ENCODE data around the gene ZNF358. TPM values are rescaled to one million over a fixed set of nuclear protein-coding genes. Genes with fewer than 3 reads are reported as not detected.

ZNF358 gene
- total RNA-seq, 1 donor = 33.9 TPM

GRCh38 chr19:7500811-7501450 lies 15.0 kb upstream of the ZNF358 start:
- TF ChIP-seq, protein P1, sequence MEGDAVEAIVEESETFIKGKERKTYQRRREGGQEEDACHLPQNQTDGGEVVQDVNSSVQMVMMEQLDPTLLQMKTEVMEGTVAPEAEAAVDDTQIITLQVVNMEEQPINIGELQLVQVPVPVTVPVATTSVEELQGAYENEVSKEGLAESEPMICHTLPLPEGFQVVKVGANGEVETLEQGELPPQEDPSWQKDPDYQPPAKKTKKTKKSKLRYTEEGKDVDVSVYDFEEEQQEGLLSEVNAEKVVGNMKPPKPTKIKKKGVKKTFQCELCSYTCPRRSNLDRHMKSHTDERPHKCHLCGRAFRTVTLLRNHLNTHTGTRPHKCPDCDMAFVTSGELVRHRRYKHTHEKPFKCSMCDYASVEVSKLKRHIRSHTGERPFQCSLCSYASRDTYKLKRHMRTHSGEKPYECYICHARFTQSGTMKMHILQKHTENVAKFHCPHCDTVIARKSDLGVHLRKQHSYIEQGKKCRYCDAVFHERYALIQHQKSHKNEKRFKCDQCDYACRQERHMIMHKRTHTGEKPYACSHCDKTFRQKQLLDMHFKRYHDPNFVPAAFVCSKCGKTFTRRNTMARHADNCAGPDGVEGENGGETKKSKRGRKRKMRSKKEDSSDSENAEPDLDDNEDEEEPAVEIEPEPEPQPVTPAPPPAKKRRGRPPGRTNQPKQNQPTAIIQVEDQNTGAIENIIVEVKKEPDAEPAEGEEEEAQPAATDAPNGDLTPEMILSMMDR (IDR thresholded peaks at IDR 0.05; ENCODE audit: insufficient read depth, low read length) = no peak
- peak overlapping the region; percentile 53 for H3K4me3 ChIP-seq (ENCODE audit: low read depth, low read length)
- no peak for DNase-seq (ENCODE audit: low read depth)

- TF ChIP-seq, protein P1 (IDR thresholded peaks at IDR 0.05; ENCODE audit: insufficient read depth, low read length) = no peak
- DNase-seq (ENCODE audit: low read depth) = no peak
- H3K4me3 ChIP-seq (ENCODE audit: low read depth, low read length) = no peak overlapping the region
Measured at GRCh38 chr19:7502552-7502951, 13.4 kb upstream of the ZNF358 start.

GRCh38 chr19:7504684-7505083 lies 11.2 kb upstream of the ZNF358 start:
- TF ChIP-seq, protein P1 (IDR thresholded peaks at IDR 0.05; ENCODE audit: insufficient read depth, low read length) = no peak
- H3K4me3 ChIP-seq (ENCODE audit: low read depth, low read length) = no peak overlapping the region
- no peak for DNase-seq (ENCODE audit: low read depth)

- TF ChIP-seq, protein P1 (IDR thresholded peaks at IDR 0.05; ENCODE audit: insufficient read depth, low read length) = no peak
- H3K4me3 ChIP-seq (ENCODE audit: low read depth, low read length) = no peak overlapping the region
- DNase-seq (ENCODE audit: low read depth) = no peak
Measured at GRCh38 chr19:7505288-7505681, 10.6 kb upstream of the ZNF358 start.

- H3K4me3 ChIP-seq (ENCODE audit: low read depth, low read length) = no peak overlapping the region
- TF ChIP-seq, protein P1 (IDR thresholded peaks at IDR 0.05; ENCODE audit: insufficient read depth, low read length) = no peak
- no peak for DNase-seq (ENCODE audit: low read depth)
Measured at GRCh38 chr19:7505682-7506384, 10.1 kb upstream of the ZNF358 start.

- peak; percentile 85 for DNase-seq (ENCODE audit: low read depth)
- H3K4me3 ChIP-seq (ENCODE audit: low read depth, low read length) = no peak overlapping the region
- TF ChIP-seq, protein P1 (IDR thresholded peaks at IDR 0.05; ENCODE audit: insufficient read depth, low read length) = no peak
Measured at GRCh38 chr19:7506385-7507328, 9.2 kb upstream of the ZNF358 start.
